Gastrocnemius medialis (tissue), 4 donors: ENCODE results near the gene WDR33. TPM values are rescaled to one million over a fixed set of nuclear protein-coding genes. Genes with fewer than 3 reads are reported as not detected.

Source experiments
- ATAC-seq, 2 donors: fragments of 150-250 bp; one replicate each; pipeline ENCODE4 v1.9.1; 2016
- DNase-seq, 2 donors: peaks; one replicate each; pipeline ENCODE4 v3.0.0-alpha.2; 2019
- H3K27ac ChIP-seq, 4 donors: fragments of 200-600 bp; sonication (generic); 1 replicate in 1 of 4; 2 replicates in 3 of 4; pipeline ENCODE4 v1.5.1; 2016 to 2018; ENCODE audit warnings: mild to moderate bottlenecking in 2 of 4, moderate library complexity in 1 of 4
- H3K27me3 ChIP-seq, 3 donors: fragments of 200-600 bp; sonication (generic) in 2 of 3; 1 replicate in 1 of 3; 2 replicates in 2 of 3; pipeline versions ENCODE4 v1.5.1 to v1.6.0; 2016 to 2019; ENCODE audit warnings: mild to moderate bottlenecking in 1 of 3, moderate library complexity in 1 of 3
- H3K36me3 ChIP-seq, 2 donors: fragments of 200-600 bp; sonication (generic) in 1 of 2; one replicate each; pipeline ENCODE4 v1.5.1; 2017 to 2018
- H3K4me1 ChIP-seq, 2 donors: fragments of 200-600 bp; sonication (generic) in 1 of 2; one replicate each; pipeline ENCODE4 v1.5.1; 2016 to 2017; ENCODE audit warnings: mild to moderate bottlenecking in 2 of 2
- H3K4me3 ChIP-seq, 4 donors: fragments of 200-600 bp; sonication (generic) in 3 of 4; 1 replicate in 1 of 4; 2 replicates in 3 of 4; pipeline ENCODE4 v1.5.1; 2016 to 2019; ENCODE audit warnings: mild to moderate bottlenecking in 2 of 4
- H3K9me3 ChIP-seq, 3 donors: fragments of 200-600 bp; sonication (generic) in 2 of 3; 1 replicate in 1 of 3; 2 replicates in 2 of 3; pipeline ENCODE4 v1.5.1; 2016 to 2019
- CTCF ChIP-seq, 5 experiments: fragments of 450-650 bp in 3 of 5; fragments of 200-600 bp in 2 of 5; sonication (generic) in 2 of 5; IDR thresholded peaks in 4 of 5; conservative IDR thresholded peaks in 1 of 5; 1 replicate in 4 of 5; 2 replicates in 1 of 5; pipeline ENCODE4 v1.5.1; 2016 to 2019; ENCODE audit warnings: antibody characterized with exemption in 5 of 5, mild to moderate bottlenecking in 3 of 5, moderate library complexity in 3 of 5
- POLR2A ChIP-seq, 2 donors: fragments of 450-650 bp; IDR thresholded peaks; one replicate each; pipeline ENCODE4 v1.6.1; 2017; ENCODE audit warnings: antibody characterized with exemption in 2 of 2, mild to moderate bottlenecking in 2 of 2, moderate library complexity in 2 of 2
- in situ Hi-C, 4 donors: fragments of 200-750 bp; cut with MboI; loops; one replicate each; pipeline versions ENCODE4 v1.15.0 to v1.8.0; 2017; ENCODE audit warnings: low sequenced_read_pairs in 4 of 4
- intact Hi-C: fragments of 100-400 bp; cut with DNase I; formaldehyde crosslinking; loops from one replicate; pipeline ENCODE4 v1.15.1; 2023; ENCODE audit warnings: low total_unique reads
- total RNA-seq, 4 donors: library from RNA; depleted of rRNA; stranded (reverse); fragments of >200 nt; gene quantifications; one replicate each; pipeline versions ENCODE4 v1.1.0 to v1.2.3, GENCODE V29; 2016

The WDR33 gene
- total RNA-seq, 4 donors from 2014 or later, result 13.6 to 31.4 (median 20.6) TPM

GRCh38 chr2:127671557-127672302 lies 139.2 kb downstream of the WDR33 start:
- in situ Hi-C loops (no loop called here), intact Hi-C loops (no loop called here)
- no peak for DNase-seq
- Histone ChIP-seq H3K27ac (peak overlapping the region in 3 of 4 donors; percentile 66 to 81 (median 74)), H3K4me1 (peaks cover 0 to 8% of the 10 kb centered on the region in 2 donors), H3K4me3 (peak overlapping the region in 3 of 4 donors; percentile 67 to 70 (median 69)), H3K36me3 (no peaks in the 10 kb centered on the region), H3K27me3 (peaks cover 4 to 11% (median 6%) of the 10 kb centered on the region in 3 donors), H3K9me3 (no peaks in the 10 kb centered on the region)
- no peak for ATAC-seq
- TF ChIP-seq CTCF (IDR thresholded peaks at IDR 0.05 in 4 of 5, conservative IDR thresholded peaks at IDR 0.05 in 1 of 5), result no peak
- TF ChIP-seq POLR2A (IDR thresholded peaks at IDR 0.05), result no peak

GRCh38 chr2:127670957-127671290 lies 140.0 kb downstream of the WDR33 start:
- intact Hi-C loops, result no loop called here
- in situ Hi-C loops, result no loop called here
- Histone ChIP-seq H3K4me1 (peaks cover 0 to 6% of the 10 kb centered on the region in 2 donors), H3K36me3 (no peaks in the 10 kb centered on the region), H3K4me3 (no peak overlapping the region), H3K9me3 (no peaks in the 10 kb centered on the region), H3K27ac (peak overlapping the region in 2 of 4 donors; percentile 50 to 55), H3K27me3 (peaks cover 4 to 11% (median 6%) of the 10 kb centered on the region in 3 donors)
- TF ChIP-seq POLR2A (IDR thresholded peaks at IDR 0.05), result no peak
- TF ChIP-seq CTCF (IDR thresholded peaks at IDR 0.05 in 4 of 5, conservative IDR thresholded peaks at IDR 0.05 in 1 of 5), result no peak
- ATAC-seq (no peak), DNase-seq (no peak)

- in situ Hi-C loops, result no loop called here
- no peak for DNase-seq
- H3K9me3 ChIP-seq, result no peaks in the 10 kb centered on the region
- H3K4me3 ChIP-seq, result no peak overlapping the region
- H3K36me3 ChIP-seq, result no peaks in the 10 kb centered on the region
- peaks cover 0 to 7% (median 4%) of the 10 kb centered on the region in 3 donors for H3K27me3 ChIP-seq
- ATAC-seq, result no peak
- intact Hi-C loops, result no loop called here
- no peaks in the 10 kb centered on the region for H3K4me1 ChIP-seq
- TF ChIP-seq CTCF (IDR thresholded peaks at IDR 0.05 in 4 of 5, conservative IDR thresholded peaks at IDR 0.05 in 1 of 5) (no peak), POLR2A (IDR thresholded peaks at IDR 0.05) (no peak)
- H3K27ac ChIP-seq, result peak overlapping the region in 1 of 4 donors; percentile 55
Observed at GRCh38 chr2:127670055-127670956, 140.7 kb downstream of the WDR33 start.

GRCh38 chr2:127669056-127669455 lies 141.9 kb downstream of the WDR33 start:
- Histone ChIP-seq H3K4me1 (no peaks in the 10 kb centered on the region), H3K27me3 (no peaks in the 10 kb centered on the region), H3K27ac (peak overlapping the region in 3 of 4 donors; percentile 7 to 41 (median 8)), H3K9me3 (no peaks in the 10 kb centered on the region), H3K36me3 (no peaks in the 10 kb centered on the region), H3K4me3 (no peak overlapping the region)
- no peak for DNase-seq
- ATAC-seq, result no peak
- TF ChIP-seq CTCF (IDR thresholded peaks at IDR 0.05 in 4 of 5, conservative IDR thresholded peaks at IDR 0.05 in 1 of 5) (no peak), POLR2A (IDR thresholded peaks at IDR 0.05) (no peak)
- intact Hi-C loops (no loop called here), in situ Hi-C loops (no loop called here)
